Tibial artery (tissue), 4 donors: ENCODE results near the gene ERLIN1.

Source experiments
- DNase-seq, 2 donors: peaks; one replicate each; pipeline ENCODE4 v3.0.0-alpha.2; 2019
- H3K27ac ChIP-seq, 2 donors: fragments of 200-600 bp; sonication (generic) in 1 of 2; 1 replicate in 1 of 2; 2 replicates in 1 of 2; pipeline ENCODE4 v1.5.1; 2018 to 2019; ENCODE audit warnings: mild to moderate bottlenecking in 1 of 2
- H3K27me3 ChIP-seq, 2 donors: fragments of 200-600 bp; sonication (generic) in 1 of 2; one replicate each; pipeline versions ENCODE4 v1.5.1 to v1.6.0; 2016 to 2019
- H3K36me3 ChIP-seq, 3 donors: fragments of 200-600 bp; sonication (generic) in 2 of 3; one replicate each; pipeline ENCODE4 v1.5.1; 2016 to 2019; ENCODE audit warnings: mild to moderate bottlenecking in 2 of 3
- H3K4me1 ChIP-seq, 4 donors: fragments of 200-600 bp; sonication (generic) in 2 of 4; 1 replicate in 3 of 4; 2 replicates in 1 of 4; pipeline ENCODE4 v1.5.1; 2016 to 2019
- H3K4me3 ChIP-seq, 2 donors: fragments of 200-600 bp; sonication (generic) in 1 of 2; 1 replicate in 1 of 2; 2 replicates in 1 of 2; pipeline ENCODE4 v1.5.1; 2018 to 2019; ENCODE audit warnings: mild to moderate bottlenecking in 2 of 2
- H3K9me3 ChIP-seq, 3 donors: fragments of 200-600 bp; sonication (generic) in 1 of 3; one replicate each; pipeline ENCODE4 v1.5.1; 2016 to 2019
- CTCF ChIP-seq, 2 experiments: fragments of 200-600 bp in 1 of 2; fragments of 450-650 bp in 1 of 2; IDR thresholded peaks; one replicate each; pipeline ENCODE4 v1.5.1; 2017 to 2019; ENCODE audit warnings: antibody characterized with exemption in 2 of 2, mild to moderate bottlenecking in 1 of 2, moderate library complexity in 1 of 2
- intact Hi-C: fragments of 100-400 bp; cut with DNase I; formaldehyde crosslinking; loops from one replicate; pipeline ENCODE4 v1.15.0; 2023; ENCODE audit warnings: low total_unique reads

Gene ERLIN1

GRCh38 chr10:100143756-100144155 lies 42.1 kb downstream of the ERLIN1 start:
- intact Hi-C loops, result no loop called here

GRCh38 chr10:100141446-100142087 lies 44.3 kb downstream of the ERLIN1 start:
- H3K4me3 ChIP-seq, result no peak overlapping the region
- H3K27ac ChIP-seq, result no peak overlapping the region
- intact Hi-C loops, result no loop called here
- no peak for DNase-seq
- no peaks in the 10 kb centered on the region for H3K27me3 ChIP-seq
- no peak for TF ChIP-seq CTCF (IDR thresholded peaks at IDR 0.05)
- H3K36me3 ChIP-seq, result no peaks in the 10 kb centered on the region
- H3K4me1 ChIP-seq, result no peaks in the 10 kb centered on the region
- H3K9me3 ChIP-seq, result no peaks in the 10 kb centered on the region

More at GRCh38 chr10:100143756-100144155, 42.1 kb downstream of the ERLIN1 start:
- H3K36me3 ChIP-seq, result no peaks in the 10 kb centered on the region
- H3K27me3 ChIP-seq, result no peaks in the 10 kb centered on the region
- H3K9me3 ChIP-seq, result no peaks in the 10 kb centered on the region
- no peak for DNase-seq
- no peak for TF ChIP-seq CTCF (IDR thresholded peaks at IDR 0.05)
- no peak overlapping the region for H3K27ac ChIP-seq
- no peaks in the 10 kb centered on the region for H3K4me1 ChIP-seq
- no peak overlapping the region for H3K4me3 ChIP-seq

- no peak overlapping the region for H3K27ac ChIP-seq
- no peaks in the 10 kb centered on the region for H3K4me1 ChIP-seq
- peaks cover 0 to 4% of the 10 kb centered on the region in 2 donors for H3K27me3 ChIP-seq
- TF ChIP-seq CTCF (IDR thresholded peaks at IDR 0.05), result no peak
- no peak for DNase-seq
- no peaks in the 10 kb centered on the region for H3K9me3 ChIP-seq
- H3K4me3 ChIP-seq, result no peak overlapping the region
- intact Hi-C loops, result no loop called here
- H3K36me3 ChIP-seq, result no peaks in the 10 kb centered on the region
These were observed 45.8 kb downstream of the ERLIN1 start for GRCh38 chr10:100140070-100140469.

- no peak for TF ChIP-seq CTCF (IDR thresholded peaks at IDR 0.05)
These were observed 46.8 kb downstream of the ERLIN1 start for GRCh38 chr10:100138921-100139496.

GRCh38 chr10:100135486-100135885 lies 50.3 kb downstream of the ERLIN1 start:
- intact Hi-C loops, result no loop called here

More at GRCh38 chr10:100138921-100139496, 46.8 kb downstream of the ERLIN1 start:
- H3K27ac ChIP-seq, result no peak overlapping the region
- no peaks in the 10 kb centered on the region for H3K4me1 ChIP-seq
- peaks cover 0 to 4% of the 10 kb centered on the region in 2 donors for H3K27me3 ChIP-seq
- no peak for DNase-seq
- H3K36me3 ChIP-seq, result no peaks in the 10 kb centered on the region
- no peaks in the 10 kb centered on the region for H3K9me3 ChIP-seq
- intact Hi-C loops, result no loop called here
- no peak overlapping the region for H3K4me3 ChIP-seq

More at GRCh38 chr10:100135486-100135885, 50.3 kb downstream of the ERLIN1 start:
- H3K4me1 ChIP-seq, result no peaks in the 10 kb centered on the region
- no peaks in the 10 kb centered on the region for H3K36me3 ChIP-seq
- H3K27ac ChIP-seq, result no peak overlapping the region
- TF ChIP-seq CTCF (IDR thresholded peaks at IDR 0.05), result no peak
- no peaks in the 10 kb centered on the region for H3K9me3 ChIP-seq
- DNase-seq, result no peak
- H3K4me3 ChIP-seq, result no peak overlapping the region
- H3K27me3 ChIP-seq, result peaks cover 0 to 8% of the 10 kb centered on the region in 2 donors
